ENCODE results near the gene KIAA0513.

The KIAA0513 gene

DNA sequence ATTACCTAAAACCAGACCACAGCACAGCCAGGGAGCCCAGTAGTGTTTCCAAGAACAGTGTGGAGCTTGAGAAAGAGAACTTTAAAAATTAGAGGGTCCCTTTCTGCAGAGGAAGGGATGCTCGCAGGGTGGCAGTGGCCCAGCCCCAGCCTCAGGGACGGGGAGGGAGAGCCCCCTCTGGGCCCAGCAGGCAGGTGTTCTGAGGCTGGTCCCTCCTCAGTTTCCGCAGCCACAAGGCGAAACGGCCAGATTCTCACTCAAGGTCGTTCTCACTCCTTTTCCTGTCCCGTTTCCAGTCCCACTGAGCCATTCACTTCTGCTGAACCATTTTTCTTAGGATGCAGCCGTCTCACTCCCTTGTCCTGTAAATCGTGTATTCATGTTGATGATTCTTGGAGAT is 64.7 kb downstream of the KIAA0513 start:
- no peak for FAIRE-seq

DNA sequence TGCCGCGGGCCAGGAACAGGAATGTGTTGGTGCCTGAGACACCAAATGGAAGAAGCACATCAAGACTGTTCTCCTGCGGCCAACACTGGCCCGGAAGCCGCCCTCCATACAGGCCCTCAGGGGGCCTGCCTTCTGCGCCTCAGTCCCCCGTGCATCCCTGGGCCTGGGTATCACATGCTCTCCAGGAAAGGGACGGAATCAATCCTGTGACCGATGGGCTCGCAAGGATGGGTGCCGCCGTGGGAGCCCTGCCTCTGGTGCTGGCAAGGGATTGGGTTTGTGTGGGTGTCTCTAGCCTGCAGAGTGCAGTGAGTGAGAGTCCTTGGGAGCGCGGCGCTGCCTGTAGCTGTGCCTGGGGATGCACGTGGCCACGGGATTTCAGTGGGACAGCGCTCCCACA is 65.3 kb downstream of the KIAA0513 start:
- FAIRE-seq, result no peak

DNA sequence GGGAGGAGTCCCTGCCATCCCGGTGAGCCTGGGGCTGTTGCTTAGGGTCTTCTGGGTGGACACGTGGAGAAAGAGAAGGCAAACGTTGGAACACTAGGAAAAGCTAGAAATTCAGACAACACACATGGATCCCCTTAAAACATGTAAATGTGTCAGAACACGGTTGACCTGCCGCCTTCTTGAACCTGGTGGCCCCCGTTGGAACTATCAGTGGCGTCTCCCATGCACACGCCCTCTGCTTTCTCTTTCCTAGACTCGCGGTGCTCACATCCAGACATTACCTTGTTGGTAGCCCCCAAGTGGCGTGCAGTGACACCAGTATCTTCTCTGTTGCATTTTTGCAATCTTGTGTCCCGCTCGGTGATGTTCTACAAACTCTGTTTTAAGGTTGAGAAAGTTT is 66.1 kb downstream of the KIAA0513 start:
- no peak for FAIRE-seq

DNA sequence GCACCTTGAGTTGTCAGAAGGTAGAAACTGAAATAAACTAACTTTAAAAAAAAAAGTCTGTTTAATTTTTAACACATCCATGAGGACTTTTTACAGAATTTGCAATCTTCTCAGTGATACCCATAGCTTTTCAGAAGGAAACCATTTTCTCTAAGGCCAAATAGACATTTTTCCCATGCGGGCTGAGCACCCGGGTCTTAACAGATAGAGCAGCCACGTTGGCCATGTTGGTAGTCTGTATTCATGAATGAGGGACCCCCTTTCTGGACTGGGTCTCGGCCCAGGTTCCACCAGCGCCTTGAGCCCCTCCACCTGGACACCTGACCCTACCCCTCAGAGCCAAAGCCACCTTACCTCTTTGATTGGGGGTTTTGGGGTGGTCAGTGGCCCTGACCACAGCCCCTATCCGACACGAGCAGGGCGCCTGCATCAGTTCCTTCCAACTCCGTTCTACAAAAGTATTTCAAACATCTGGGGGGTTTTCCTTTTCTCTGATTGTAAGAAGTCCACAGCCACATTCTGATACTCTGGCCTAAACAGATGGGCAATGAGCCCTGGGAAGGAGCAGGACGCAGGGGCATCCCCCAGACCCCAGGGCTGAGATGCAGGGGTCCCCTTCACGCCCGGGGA is 66.7 kb downstream of the KIAA0513 start:
- no peak for FAIRE-seq

DNA sequence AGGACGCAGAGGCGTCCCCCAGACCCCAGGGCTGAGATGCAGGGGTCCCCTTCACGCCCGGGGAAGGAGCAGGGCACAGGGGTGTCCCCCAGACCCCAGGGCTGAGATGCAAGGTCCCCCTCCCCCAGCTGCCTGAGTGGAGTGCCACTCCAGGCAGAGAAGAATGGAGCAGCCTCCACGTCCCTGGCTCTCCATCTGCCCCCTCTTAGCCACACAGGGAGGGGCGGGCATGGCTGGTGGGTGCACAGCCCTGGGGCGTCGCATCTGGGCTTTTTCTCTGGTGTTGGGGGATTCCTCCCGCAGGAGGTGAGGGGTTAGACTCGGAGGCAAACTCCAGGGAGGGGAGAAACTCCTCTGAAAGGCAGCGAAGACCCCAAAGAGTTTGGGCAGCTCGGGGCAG is 67.2 kb downstream of the KIAA0513 start:
- no peak for FAIRE-seq

DNA sequence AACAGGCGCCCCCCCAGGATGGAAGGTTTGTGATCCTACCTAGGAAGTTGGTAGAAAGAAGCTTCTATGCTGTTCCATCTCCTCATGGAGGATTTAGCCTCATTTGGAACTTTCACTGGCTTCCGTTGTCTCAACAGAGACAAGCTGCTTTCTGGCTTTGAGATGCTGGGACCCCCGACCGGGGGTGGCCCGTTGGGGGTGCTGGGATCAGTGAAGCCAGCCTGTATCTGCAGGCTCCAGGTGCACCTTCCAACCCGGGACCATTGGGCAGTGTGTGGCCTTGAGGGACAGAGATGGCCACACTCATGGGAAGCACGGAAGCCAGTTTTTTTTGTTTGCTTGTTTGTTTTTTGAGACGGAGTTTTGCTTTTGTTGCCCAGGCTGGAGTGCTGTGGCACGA is 69.3 kb downstream of the KIAA0513 start:
- no peak for FAIRE-seq

DNA sequence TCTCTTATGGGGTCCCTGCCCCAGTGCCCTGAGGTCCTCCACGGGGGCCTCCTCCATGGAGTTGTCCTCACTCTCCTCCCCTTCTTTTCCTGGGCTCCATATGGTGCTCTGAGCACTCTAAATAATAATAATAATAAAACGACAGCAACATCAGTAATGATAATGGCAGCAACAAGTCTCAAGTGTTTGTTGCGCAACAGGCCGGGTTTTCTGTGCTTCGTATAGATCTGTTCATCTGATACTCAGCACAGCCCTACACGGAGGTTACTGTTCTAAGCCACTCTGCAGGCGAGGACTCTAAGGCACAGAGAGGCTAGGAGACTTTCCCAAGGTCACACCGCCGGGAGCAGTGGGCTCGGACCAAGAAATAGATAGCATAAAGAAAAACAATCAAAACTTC is 71.0 kb downstream of the KIAA0513 start:
- no peak for FAIRE-seq

DNA sequence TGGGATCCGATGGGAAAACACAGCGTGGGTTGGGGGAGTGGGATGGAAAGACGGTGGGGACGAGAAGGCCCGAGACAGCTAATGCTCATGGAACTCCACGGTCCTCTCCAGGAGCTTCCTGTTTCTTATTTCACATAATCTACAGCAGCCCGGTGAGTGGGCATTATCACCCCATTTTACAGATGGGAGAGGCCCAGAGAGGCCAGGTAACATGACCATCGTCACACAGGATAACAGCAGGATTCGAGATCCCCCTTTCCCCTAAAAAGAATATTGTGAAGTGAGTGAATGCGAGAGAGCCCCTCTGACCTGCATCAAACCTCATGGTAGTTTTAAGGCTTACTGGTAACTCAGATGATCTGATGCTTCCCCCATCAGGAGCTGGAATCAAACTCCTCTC is 72.7 kb downstream of the KIAA0513 start:
- FAIRE-seq, result no peak

DNA sequence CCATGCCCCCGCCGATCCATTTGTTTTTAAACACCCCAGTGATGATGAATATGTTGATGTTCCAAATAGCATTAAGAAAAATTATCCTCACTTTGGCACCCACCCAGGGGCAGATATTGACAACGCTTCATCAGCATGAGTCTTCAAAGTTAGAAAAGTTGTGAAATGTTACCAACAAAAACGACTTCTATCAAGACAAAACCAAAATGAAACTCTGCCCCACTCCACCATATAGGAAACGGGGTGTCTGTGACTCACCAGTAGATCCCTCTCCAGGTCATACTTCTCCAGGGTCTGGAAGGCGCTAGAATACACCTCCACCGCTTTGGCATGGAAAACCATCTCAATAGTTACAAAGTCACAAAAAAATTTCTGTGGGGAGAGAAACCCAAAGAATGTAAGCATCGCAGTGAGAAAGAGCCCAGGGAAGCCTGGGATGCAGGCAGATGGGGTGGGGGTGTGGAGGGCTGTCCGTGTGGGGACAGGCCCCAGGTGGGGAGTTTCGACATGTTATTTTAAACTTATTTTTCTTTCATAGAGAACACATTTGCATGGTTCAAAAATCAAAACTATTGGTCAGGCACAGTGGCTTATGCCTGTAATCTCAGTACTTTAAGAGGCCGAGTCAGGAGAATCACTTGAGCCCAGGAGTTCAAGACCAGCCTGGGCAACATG is 74.5 kb downstream of the KIAA0513 start:
- no peak for FAIRE-seq

DNA sequence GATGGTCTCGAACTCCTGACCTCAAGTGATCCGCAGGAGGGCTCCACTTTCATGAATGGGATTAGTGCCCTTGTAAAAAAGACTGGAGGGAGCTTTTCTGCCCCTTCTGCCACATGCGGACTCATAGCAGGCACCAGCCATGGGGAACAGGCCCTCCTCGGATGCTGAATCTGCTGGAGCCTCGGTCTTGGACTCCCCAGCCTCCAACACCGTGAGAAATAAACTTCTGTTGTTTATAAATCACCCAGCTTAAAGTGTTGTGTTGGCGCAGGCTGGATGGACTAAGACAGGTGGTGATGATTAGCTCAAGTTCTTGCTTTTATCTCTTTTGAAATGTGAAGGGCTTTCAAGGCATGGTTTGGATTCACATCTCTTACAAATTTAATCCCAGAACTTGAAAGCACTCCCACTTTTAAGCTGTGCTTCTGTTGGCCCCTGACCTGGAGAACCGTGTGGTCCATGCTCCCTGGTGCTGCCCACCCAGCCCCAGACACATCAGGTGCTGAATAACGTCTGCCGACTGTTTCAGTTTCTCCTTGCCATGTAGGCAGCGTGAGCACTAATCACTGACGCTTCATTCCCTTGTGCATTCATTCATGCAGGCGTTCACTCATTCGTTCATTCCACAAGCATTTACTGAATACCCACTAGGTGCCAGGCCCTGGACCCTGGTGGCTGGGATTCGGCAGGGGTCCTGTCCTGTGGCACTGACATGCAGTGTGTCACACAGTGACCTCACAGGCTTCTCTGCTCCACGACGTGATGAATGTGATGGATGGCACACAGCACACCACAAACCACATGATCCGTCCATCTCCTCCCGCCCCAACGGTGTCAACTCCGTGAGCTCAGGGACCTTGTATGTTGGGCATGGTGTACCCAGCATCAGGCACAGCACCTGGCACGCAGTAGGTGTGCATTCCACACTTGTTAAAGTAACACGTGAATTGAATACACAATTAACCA is 75.8 kb downstream of the KIAA0513 start:
- FAIRE-seq, result no peak

DNA sequence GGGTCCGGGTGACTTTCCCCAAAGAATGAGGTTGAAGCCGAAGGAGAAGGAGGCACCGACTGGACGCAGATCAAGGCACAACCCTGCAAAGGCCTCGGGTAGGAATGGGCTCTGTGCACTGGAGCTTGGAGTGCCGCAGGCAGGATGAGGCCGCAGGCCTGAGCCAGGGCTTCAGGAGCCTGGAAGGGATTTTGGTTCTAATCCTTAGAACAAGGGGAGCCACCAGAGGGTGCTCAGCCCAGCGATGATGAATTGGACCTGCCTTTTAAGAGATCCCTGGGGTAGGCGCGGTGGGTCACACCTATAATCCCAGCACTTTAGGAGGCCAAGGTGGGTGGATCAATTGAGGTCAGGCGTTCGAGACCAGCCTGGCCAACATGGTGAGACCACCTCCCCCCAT is 76.6 kb downstream of the KIAA0513 start:
- FAIRE-seq, result no peak

DNA sequence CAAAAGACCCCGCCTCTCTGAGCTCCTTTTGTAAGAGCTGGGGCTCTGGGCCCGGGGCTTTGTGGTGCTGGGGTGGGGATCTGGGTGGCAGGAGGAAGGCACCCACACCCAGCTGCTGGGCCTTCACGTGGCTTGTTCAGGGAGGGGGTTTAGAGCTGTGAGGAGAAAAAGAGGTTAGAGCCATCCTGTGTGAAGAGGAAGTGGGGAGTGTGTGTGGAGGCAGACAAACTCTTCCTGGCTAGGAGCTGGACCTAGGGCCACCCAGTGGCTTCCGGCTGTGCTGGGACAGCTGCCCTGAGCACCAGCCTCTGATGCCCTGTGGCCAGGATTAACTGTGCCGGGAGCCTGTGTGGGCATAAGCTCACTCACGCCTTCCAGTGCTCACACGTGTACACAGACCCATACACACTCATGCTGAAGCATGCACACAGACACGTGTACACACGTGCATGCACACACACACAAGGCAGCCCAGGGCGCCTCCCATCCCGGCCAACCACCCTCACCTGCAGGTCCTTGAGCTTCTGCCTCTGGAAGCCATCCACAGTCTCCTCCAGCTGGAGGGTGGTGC is 77.3 kb downstream of the KIAA0513 start:
- no peak for FAIRE-seq

DNA sequence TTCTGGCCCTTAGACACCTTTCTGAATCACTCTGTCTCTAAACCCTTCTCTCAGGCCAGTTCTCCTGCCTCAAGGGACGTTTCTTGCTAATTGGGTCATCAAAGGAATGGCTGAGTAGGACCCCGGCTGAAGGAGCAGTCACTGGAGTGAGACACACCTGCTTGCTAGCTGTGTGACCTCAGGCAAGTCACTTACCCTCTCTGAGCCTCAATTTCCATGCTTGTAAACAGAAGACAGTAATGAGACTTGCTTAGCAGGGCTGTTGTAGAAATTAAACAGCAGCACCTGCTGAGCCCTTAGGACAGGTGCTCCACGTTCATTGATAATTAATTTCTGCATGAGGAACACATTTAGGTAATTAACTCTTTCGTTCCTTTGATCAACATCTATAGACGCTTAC is 77.9 kb downstream of the KIAA0513 start:
- FAIRE-seq, result no peak

DNA sequence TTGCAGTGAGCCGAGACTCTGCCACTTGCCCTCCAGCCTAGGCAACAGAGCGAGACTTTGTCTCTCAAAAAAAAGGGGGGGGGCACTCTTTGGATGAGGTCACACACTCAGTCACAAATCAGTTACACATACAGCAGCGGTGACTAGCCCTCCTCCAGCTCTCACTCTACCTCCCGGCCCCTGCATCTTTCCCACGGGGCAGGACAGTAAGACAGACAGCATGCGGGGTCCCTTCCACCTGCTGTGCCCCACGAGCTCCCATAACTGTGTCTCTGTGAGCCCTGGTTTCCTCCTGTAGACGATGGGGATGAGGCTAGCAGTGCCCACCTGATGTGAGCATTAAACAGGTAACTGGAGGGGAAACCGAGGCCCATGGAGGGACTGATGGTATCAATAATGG is 79.5 kb downstream of the KIAA0513 start:
- no peak for FAIRE-seq

DNA sequence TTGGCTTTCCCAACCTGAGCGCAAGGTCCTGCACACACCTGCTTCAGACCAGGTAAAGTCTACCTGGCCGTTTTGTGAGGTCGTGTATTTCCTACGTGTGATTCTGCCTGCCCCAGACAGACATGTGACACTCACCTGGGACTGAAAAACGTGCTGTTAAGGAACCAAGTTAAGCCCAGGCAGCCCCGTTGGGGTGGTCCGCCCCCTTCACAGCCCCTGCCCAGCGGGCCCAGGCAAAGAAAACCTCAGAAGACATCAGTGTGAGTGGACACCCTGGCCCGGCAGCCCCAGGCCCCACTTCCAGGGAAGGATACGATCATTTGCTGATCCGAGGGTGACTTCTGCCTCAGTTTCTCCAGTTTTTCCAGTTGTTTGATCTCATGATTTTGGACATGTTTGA is 79.9 kb downstream of the KIAA0513 start:
- no peak for FAIRE-seq

DNA sequence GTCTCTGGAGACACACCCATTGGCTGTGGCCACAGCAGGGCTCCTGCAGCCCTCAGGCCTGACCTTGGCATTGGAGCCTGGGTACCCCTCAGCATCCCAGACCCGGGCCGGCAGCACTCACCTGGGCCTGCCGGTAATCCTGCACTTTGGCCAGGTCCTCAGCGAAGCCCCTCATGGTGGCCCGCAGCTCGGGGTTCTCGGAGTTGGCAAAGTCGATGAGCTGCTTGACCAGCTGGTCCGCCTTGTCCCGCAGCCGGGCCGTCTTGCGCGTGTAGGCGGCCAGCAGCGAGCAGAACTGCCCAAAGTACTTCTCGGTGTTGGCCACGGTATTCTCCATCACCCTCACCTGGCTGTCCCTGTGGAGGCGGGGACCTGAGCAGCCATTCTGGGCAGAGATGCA is 82.5 kb downstream of the KIAA0513 start:
- no peak for FAIRE-seq

DNA sequence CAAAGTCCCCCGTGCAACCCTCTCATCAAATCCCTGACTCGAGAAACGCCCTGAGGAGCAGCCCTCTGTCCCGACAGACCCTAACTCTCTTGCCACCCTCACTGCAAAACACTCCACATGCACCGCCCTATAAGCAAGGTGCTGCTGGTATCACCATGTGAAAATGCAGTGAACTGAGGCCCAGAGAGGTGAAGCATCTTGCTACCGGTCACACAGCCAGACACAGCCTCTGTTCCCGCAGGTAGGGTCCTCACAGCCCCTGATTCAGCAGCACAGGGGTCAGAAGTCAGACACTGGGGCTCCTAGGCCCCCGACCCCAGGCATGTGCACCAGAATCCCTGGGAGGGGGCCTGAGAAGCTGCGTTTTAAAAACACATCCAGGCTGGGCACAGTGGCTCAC is 83.6 kb downstream of the KIAA0513 start:
- no peak for FAIRE-seq

DNA sequence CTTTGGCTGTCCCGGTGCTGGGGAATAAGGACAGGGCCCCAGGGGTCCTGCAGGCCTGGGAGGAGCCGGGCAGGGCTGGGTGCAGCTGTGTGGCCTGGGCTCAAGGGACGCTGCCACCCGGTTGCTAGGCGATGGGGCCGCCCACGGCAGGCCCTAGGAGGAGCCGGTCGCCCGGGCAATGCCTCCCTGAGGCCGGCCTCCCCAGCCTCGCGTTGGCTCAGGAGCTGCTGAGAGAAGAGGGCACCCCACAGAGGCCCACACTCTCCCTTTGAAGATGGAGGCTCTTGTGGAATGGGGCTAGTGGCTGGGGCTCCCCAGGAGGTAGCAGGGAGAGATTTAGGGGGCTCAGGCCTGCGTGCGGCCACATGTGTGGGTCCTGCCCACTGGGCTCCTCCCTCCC is 84.8 kb downstream of the KIAA0513 start, which contains the start of gene CIBAR2:
CIBAR2 (minus strand) TSS at position 109 of the 400 bp plus-strand sequence. CDS start 120 bp downstream, outside the sequence.
- FAIRE-seq, result no peak

DNA sequence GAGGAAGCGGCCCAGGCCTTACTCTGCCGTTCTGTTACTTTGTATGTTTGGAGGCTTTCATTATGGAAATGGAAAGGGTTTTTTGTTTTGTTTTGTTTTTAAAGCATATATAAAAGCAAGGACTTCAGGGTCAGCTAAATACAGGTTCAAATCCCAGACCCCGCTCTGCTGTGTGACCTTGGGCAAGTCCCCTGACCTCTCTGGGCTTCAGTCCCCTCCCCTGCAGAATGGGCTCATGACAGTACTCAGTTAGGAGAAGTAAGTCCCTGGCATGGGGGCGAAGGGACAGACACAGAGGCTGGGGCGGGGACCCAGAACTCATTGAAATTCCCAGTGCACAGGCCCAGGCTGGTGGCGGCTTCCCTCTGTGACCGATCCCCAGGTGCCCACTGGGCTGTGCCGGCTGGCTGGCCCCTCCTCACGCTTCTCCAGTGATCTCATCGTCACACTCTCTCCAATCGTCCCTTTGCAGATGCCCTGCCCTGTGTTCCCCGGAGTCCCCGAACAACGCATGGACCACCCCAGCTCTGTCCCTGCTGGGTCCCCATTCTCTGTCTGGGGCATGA is 85.7 kb downstream of the KIAA0513 start:
- no peak for FAIRE-seq

DNA sequence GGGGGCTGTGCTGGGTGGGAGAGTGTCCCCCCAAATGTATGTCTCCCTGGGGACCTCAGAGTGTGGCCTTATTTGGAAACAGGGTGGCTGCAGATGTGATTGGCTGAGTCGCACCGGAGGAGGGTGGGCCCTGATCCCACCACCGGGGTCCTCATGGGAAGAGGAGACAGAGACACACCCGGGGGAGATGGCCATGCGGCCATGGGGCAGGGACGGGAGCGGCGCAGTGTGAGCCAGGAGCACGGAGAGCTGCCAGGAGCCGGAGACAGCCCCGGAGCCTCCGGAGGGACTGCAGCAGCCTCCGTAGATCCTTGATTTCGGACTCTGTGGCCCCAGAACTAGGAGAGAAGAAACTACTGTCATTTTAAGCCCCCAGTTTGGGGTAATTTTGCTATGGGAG is 86.3 kb downstream of the KIAA0513 start:
- FAIRE-seq, result no peak

DNA sequence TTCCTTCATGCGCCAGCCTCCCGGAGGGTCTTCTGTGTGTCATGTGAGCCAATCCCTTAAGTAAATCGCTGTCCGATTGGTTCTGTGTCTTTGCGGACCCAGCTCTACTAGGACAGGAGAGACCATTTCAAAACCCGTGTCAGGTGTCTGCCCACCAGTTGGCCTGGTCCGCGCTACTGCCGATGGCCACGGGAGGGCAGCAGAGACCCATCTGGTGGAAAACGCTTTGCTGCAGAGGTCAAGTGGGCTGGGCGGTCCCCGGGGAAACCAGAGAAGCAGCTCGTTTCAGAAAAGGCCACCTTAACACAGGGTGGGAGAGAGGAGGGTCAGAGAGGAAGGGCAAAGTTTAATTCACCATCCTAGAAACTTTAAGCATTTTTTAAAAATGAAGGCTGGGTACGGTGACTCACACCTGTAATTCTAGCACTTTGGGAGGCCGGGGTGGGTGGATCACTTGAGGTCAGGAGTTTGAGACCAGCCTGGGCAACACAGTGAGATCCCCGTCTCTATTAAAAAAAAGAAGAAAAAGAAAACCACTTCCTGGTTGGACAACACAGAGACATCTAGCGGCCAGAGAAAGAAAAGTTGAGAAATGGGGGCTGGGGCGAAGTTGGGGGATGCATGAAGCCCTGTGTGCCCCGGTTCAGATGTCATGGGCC is 87.4 kb downstream of the KIAA0513 start:
- no peak for FAIRE-seq

DNA sequence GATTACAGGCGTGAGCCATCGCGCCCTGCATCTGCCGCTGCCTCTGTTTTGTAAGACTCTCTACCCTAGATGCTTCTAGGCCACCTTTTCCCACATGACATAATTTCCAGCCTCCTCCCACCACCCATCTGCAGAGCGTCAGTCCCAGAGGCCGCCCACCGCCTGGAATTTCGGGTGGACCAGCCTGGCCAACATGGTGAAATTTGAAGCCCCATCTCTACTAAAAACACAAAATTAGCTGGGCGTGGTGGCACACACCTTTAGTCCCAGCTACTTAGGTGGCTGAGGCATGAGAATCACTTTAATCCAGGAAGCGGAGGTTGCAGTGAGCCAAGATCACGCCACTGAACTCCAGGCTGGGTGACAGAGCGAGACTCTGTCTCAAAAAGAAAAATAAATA is 89.8 kb downstream of the KIAA0513 start:
- no peak for FAIRE-seq

DNA sequence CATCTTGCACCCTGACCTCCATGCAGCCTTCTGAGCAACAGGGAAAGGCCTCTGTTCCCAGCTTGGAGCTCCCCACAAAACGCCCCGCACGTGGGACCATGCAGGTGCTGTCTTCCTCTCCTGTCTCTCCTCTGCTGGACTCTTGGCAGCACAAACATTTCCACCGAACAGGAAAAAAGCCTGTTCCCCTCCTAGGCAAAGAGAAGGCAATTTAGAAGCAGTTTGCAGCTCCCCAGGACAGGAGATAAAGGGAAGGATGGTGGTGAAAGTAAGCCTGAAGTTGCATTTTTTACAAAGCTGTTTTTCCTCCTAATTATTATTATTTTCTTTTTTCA is 92.4 kb downstream of the KIAA0513 start:
- FAIRE-seq, result no peak

Measured in islet of Langerhans (tissue), 1 donor.